Endothelial cell of umbilical vein (primary cell): Measurements from ENCODE around the gene BMP10. TPM values are rescaled to one million over a fixed set of nuclear protein-coding genes. Genes with fewer than 3 reads are reported as not detected.

ENCODE experiments used
- BruUV-seq: library from RNA; stranded (reverse); fragments of 400-500 nt; replicated peaks from 2 replicates; lab custom pipeline; 2021; lab: Mats Ljungman, UMichigan
- CTCF ChIA-PET: fragments of 300-600, 350-600 bp; sonication (Branson Sonifier 250); formaldehyde crosslinking; loops from one replicate; lab custom pipeline; 2021; ENCODE audit warnings: antibody characterized with exemption, inconsistent platforms; lab: Charles Lee
- POLR2A ChIA-PET: fragments of 300-600, 350-600 bp; sonication (Branson Sonifier 250); formaldehyde crosslinking; loops from one replicate; lab custom pipeline; 2021; ENCODE audit warnings: antibody characterized with exemption, inconsistent platforms; lab: Charles Lee
- DNase-seq: peaks from one replicate; pipeline ENCODE4 v3.0.0-alpha.2; 2011; ENCODE audit warnings: low read depth, low spot score
- FAIRE-seq: peaks from 2 replicates; lab custom pipeline; 2011; peaks lifted over from hg19 to GRCh38; lab: Jason Lieb, UNC
- H2AFZ ChIP-seq: 2 replicates; pipeline ENCODE4 v1.6.0; 2012; ENCODE audit warnings: low read depth, low read length, control low read depth, inconsistent platforms
- H3K27ac ChIP-seq: 2 replicates; pipeline ENCODE4 v1.5.1; 2011; ENCODE audit warnings: low read depth, mild to moderate bottlenecking, control low read depth, low read length, moderate library complexity; ENCODE audit not compliant: insufficient read depth
- H3K27me3 ChIP-seq, 2 experiments: 2 replicates each; pipeline versions ENCODE4 v1.6.0 to v1.6.1; 2011; ENCODE audit warnings: low read length in 2 of 2, mixed read lengths in 1 of 2; ENCODE audit not compliant: control insufficient read depth in 2 of 2, insufficient read depth in 2 of 2
- H3K36me3 ChIP-seq, 2 experiments: 2 replicates in 1 of 2; 3 replicates in 1 of 2; pipeline ENCODE4 v1.5.1; 2011; ENCODE audit warnings: low read length in 2 of 2, mild to moderate bottlenecking in 1 of 2, moderate library complexity in 1 of 2; ENCODE audit not compliant: control insufficient read depth in 2 of 2, insufficient read depth in 2 of 2; ENCODE audit errors: extremely low read depth in 1 of 2
- H3K4me1 ChIP-seq: 3 replicates; pipeline ENCODE4 v1.5.1; 2011; ENCODE audit warnings: mild to moderate bottlenecking, low read length; ENCODE audit not compliant: control insufficient read depth, insufficient read depth; ENCODE audit errors: extremely low read depth
- H3K4me2 ChIP-seq: 2 replicates; pipeline ENCODE4 v1.6.1; 2011; ENCODE audit warnings: low read length, control low read depth, mixed read lengths; ENCODE audit not compliant: insufficient read depth
- H3K4me3 ChIP-seq, 3 experiments: fragments of 200-600 bp in 1 of 3; sonication (generic), shearing (Covaris generic) in 1 of 3; replicated peaks in 1 of 3; 2 replicates each; pipeline ENCODE4 v1.5.1; 2011 to 2016; ENCODE audit warnings: control low read depth in 3 of 3, low read length in 3 of 3, mild to moderate bottlenecking in 2 of 3, inconsistent platforms in 1 of 3, low read depth in 1 of 3, moderate library complexity in 1 of 3; ENCODE audit not compliant: insufficient read depth in 1 of 3
- H3K79me2 ChIP-seq: 2 replicates; pipeline ENCODE4 v1.6.0; 2012; ENCODE audit warnings: low read length, inconsistent platforms; ENCODE audit not compliant: control insufficient read depth, insufficient read depth
- H3K9ac ChIP-seq: replicated peaks from 2 replicates; pipeline ENCODE3; 2011; ENCODE audit warnings: low read length, control low read depth; ENCODE audit not compliant: insufficient read depth; ENCODE audit errors: extremely low read depth
- H3K9me1 ChIP-seq: replicated peaks from 3 replicates; pipeline ENCODE4 v1.6.0; 2011; ENCODE audit warnings: mild to moderate bottlenecking, low read length; ENCODE audit not compliant: control insufficient read depth, insufficient read depth; ENCODE audit errors: extremely low read depth
- H3K9me3 ChIP-seq: replicated peaks from 2 replicates; pipeline ENCODE4 v1.5.1; 2012; ENCODE audit warnings: low read length, inconsistent platforms; ENCODE audit not compliant: control insufficient read depth, insufficient read depth
- H4K20me1 ChIP-seq: replicated peaks from 2 replicates; pipeline ENCODE3; 2011; ENCODE audit warnings: mild to moderate bottlenecking, low read length; ENCODE audit not compliant: control insufficient read depth, insufficient read depth; ENCODE audit errors: extremely low read depth
- EZH2 ChIP-seq: IDR thresholded peaks from 2 replicates; pipeline ENCODE4 v1.6.1; 2012; ENCODE audit warnings: borderline replicate concordance, low read depth, mild to moderate bottlenecking, moderate library complexity, low read length, inconsistent platforms; ENCODE audit not compliant: severe bottlenecking
- FOS ChIP-seq: IDR thresholded peaks from 2 replicates; pipeline ENCODE4 v1.6.1; 2011; ENCODE audit warnings: mild to moderate bottlenecking, low read length, moderate library complexity, borderline replicate concordance; ENCODE audit not compliant: insufficient read depth
- GATA2 ChIP-seq: IDR thresholded peaks from 2 replicates; pipeline ENCODE4 v1.7.0; 2011; ENCODE audit warnings: low read depth, mild to moderate bottlenecking, moderate library complexity, mixed read lengths, low read length; ENCODE audit not compliant: insufficient read length, insufficient read depth
- JUN ChIP-seq: IDR thresholded peaks from 2 replicates; pipeline ENCODE4 v1.6.1; 2011; ENCODE audit warnings: borderline replicate concordance, low read depth; ENCODE audit not compliant: insufficient read length, insufficient read depth
- MAX ChIP-seq: IDR thresholded peaks from 2 replicates; pipeline ENCODE4 v1.6.1; 2011; ENCODE audit not compliant: insufficient read depth, insufficient read length
- MYC ChIP-seq: IDR thresholded peaks from one replicate; pipeline ENCODE4 v1.6.1; 2011; ENCODE audit warnings: mild to moderate bottlenecking, low read depth, low read length
- POLR2A ChIP-seq: IDR thresholded peaks from 2 replicates; pipeline ENCODE4 v1.6.1; 2012; ENCODE audit warnings: low read depth, mild to moderate bottlenecking, control low read depth, low read length
- POLR2AphosphoS5 ChIP-seq: IDR thresholded peaks from 2 replicates; pipeline ENCODE4 v1.6.1; 2012; ENCODE audit warnings: low read depth, mild to moderate bottlenecking, control low read depth, low read length, moderate library complexity; ENCODE audit not compliant: insufficient read depth
- dilution Hi-C: fragments of 300-500 bp; cut with MboI; formaldehyde crosslinking; loops from one replicate; pipeline ENCODE4 v1.15.0; 2019; ENCODE audit warnings: low sequenced_read_pairs; ENCODE audit not compliant: extremely low pct_ligation_motif_present
- intact Hi-C: fragments of 100-400 bp; cut with micrococcal nuclease; formaldehyde crosslinking; loops from one replicate; pipeline ENCODE4 v1.10.0; 2022
- polyA plus RNA-seq, 4 experiments: library from polyadenylated mRNA; depleted of rRNA in 3 of 4; stranded (reverse) in 3 of 4; unstranded in 1 of 4; fragments of >200 nt; gene quantifications; 2 replicates each; pipeline versions ENCODE4 v1.2.1 to v1.2.3, GENCODE V29; 2011 to 2012; ENCODE audit warnings: missing spikeins in 1 of 4
- total RNA-seq: library from RNA; stranded (reverse); gene quantifications from 2 replicates; pipeline ENCODE4 v1.2.3, GENCODE V29; 2021
- TF ChIP-seq, protein P1 (sequence below), 2 donors: IDR thresholded peaks; 1 replicate in 1 of 2; 2 replicates in 1 of 2; pipeline ENCODE4 v1.5.1; 2011; ENCODE audit warnings: low read length in 2 of 2, mild to moderate bottlenecking in 2 of 2, moderate library complexity in 2 of 2, control low read depth in 1 of 2, inconsistent platforms in 1 of 2, low read depth in 1 of 2; ENCODE audit not compliant: insufficient read depth in 1 of 2; ENCODE audit errors: extremely low read depth in 1 of 2

BMP10 gene
- total and polyA plus RNA-seq, 2 donors (not counting 3 experiments of a cell fraction or from before 2014, with no cell fraction given): not detected

DNA sequence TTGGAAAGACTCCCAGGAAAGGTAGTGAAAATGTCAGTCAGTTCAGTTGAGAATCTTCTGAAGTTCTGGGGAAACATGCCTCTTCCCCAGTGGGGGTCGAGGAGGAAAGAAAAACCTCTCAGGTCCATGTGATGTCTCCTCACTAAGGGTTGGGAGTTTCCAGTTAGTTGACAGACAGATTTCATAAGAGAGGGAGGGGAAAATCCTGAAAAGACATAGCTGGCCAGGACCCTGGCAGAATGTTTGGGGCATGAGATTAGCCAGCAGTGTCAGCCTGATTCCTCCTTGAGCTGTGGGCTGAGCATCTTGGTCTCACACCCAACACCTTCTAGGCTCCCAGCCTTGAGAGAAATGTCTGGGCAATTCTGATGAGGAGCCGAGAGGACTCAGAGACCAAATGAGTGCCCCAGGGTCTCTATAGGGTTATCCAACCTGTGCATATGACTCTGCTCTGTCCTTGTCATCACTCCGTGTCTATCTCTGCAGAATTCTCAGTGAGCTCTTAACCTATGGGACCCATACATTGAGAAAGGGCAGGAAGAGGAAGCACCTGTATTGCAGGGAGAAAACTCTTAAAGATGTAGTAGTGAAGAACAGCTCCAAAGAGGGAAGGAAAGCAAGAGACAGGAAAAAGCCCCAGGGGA lies 13.9 kb downstream of the BMP10 start:
- no peak overlapping the region for H3K27ac ChIP-seq
- H4K20me1 ChIP-seq: no peaks in the 10 kb centered on the region
- no peak overlapping the region for H3K9ac ChIP-seq
- no peaks in the 10 kb centered on the region for H3K36me3 ChIP-seq
- H3K9me1 ChIP-seq: no peaks in the 10 kb centered on the region
- FAIRE-seq (no peak), DNase-seq (no peak)
- intact Hi-C loops: no loop called here
- BruUV-seq: no TSS peak
- dilution Hi-C loops: no loop called here
- H3K4me2 ChIP-seq: no peak overlapping the region
- CTCF ChIA-PET: no interaction called here
- H3K79me2 ChIP-seq: no peaks in the 10 kb centered on the region
- H2AFZ ChIP-seq: no peak overlapping the region
- POLR2A ChIA-PET: no interaction called here
- no peaks in the 10 kb centered on the region for H3K9me3 ChIP-seq
- no peak overlapping the region for H3K4me3 ChIP-seq
- TF ChIP-seq EZH2 (no peak), MAX (no peak), POLR2AphosphoS5 (no peak), JUN (no peak), GATA2 (no peak), FOS (no peak), MYC (no peak), POLR2A (no peak)
- TF ChIP-seq, protein P1, sequence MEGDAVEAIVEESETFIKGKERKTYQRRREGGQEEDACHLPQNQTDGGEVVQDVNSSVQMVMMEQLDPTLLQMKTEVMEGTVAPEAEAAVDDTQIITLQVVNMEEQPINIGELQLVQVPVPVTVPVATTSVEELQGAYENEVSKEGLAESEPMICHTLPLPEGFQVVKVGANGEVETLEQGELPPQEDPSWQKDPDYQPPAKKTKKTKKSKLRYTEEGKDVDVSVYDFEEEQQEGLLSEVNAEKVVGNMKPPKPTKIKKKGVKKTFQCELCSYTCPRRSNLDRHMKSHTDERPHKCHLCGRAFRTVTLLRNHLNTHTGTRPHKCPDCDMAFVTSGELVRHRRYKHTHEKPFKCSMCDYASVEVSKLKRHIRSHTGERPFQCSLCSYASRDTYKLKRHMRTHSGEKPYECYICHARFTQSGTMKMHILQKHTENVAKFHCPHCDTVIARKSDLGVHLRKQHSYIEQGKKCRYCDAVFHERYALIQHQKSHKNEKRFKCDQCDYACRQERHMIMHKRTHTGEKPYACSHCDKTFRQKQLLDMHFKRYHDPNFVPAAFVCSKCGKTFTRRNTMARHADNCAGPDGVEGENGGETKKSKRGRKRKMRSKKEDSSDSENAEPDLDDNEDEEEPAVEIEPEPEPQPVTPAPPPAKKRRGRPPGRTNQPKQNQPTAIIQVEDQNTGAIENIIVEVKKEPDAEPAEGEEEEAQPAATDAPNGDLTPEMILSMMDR (IDR thresholded peaks at IDR 0.05; ENCODE audit: extremely low read depth in 1 of 2, insufficient read depth in 1 of 2, low read depth in 1 of 2, low read length in 2 of 2): no peak
- peaks cover 0 to 7% of the 10 kb centered on the region in 2 experiments for H3K27me3 ChIP-seq
- H3K4me1 ChIP-seq: no peaks in the 10 kb centered on the region
